Smooth muscle cell (in vitro differentiated cells): ENCODE data around the gene THSD7A. TPM values are rescaled to one million over a fixed set of nuclear protein-coding genes. Genes with fewer than 3 reads are reported as not detected.

Experiments
- DNase-seq: peaks from one replicate; lab custom pipeline; 2025; ENCODE audit not compliant: unreplicated experiment; lab: John Stamatoyannopoulos, UW
- H2AFZ ChIP-seq: fragments of 200-600 bp; sonication (generic); 2 replicates; pipeline ENCODE4 v1.6.0; 2016; ENCODE audit warnings: antibody characterized with exemption, low read depth, mild to moderate bottlenecking
- H3F3A ChIP-seq: fragments of 200-600 bp; sonication (generic); 2 replicates; pipeline ENCODE4 v1.6.0; 2017; ENCODE audit warnings: antibody characterized with exemption, low read depth
- H3K27ac ChIP-seq: fragments of 200-600 bp; sonication (generic); 2 replicates; pipeline ENCODE4 v1.5.1; 2016; ENCODE audit warnings: low read depth, mild to moderate bottlenecking
- H3K27me3 ChIP-seq: fragments of 200-600 bp; sonication (generic); 2 replicates; pipeline ENCODE4 v1.6.1; 2016; ENCODE audit warnings: low read depth, mild to moderate bottlenecking
- H3K36me3 ChIP-seq: fragments of 200-600 bp; sonication (generic); 2 replicates; pipeline ENCODE4 v1.5.1; 2016; ENCODE audit warnings: low read depth
- H3K4me1 ChIP-seq: fragments of 200-600 bp; sonication (generic); 2 replicates; pipeline ENCODE4 v1.5.1; 2016; ENCODE audit warnings: low read depth
- H3K4me2 ChIP-seq: fragments of 200-600 bp; sonication (generic); 2 replicates; pipeline ENCODE4 v1.6.0; 2016; ENCODE audit warnings: mild to moderate bottlenecking
- H3K4me3 ChIP-seq: fragments of 200-600 bp; sonication (generic); 2 replicates; pipeline ENCODE4 v1.5.1; 2016; ENCODE audit warnings: mild to moderate bottlenecking
- H3K79me2 ChIP-seq: fragments of 200-600 bp; sonication (generic); 2 replicates; pipeline ENCODE4 v1.6.0; 2016; ENCODE audit warnings: low read depth, mild to moderate bottlenecking
- H3K9ac ChIP-seq: fragments of 200-600 bp; sonication (generic); 2 replicates; pipeline ENCODE4 v1.6.0; 2016; ENCODE audit warnings: low read depth
- H3K9me3 ChIP-seq: fragments of 200-600 bp; sonication (generic); replicated peaks from 2 replicates; pipeline ENCODE4 v1.5.1; 2016; ENCODE audit warnings: low read depth
- H4K20me1 ChIP-seq: fragments of 200-600 bp; sonication (generic); 2 replicates; pipeline ENCODE4 v1.6.0; 2016; ENCODE audit warnings: low read depth
- CTCF ChIP-seq: fragments of 200-600 bp; sonication (generic); IDR thresholded peaks from 2 replicates; pipeline ENCODE4 v1.5.1; 2017; ENCODE audit warnings: borderline replicate concordance, mild to moderate bottlenecking, antibody characterized with exemption; ENCODE audit not compliant: insufficient read depth, poor library complexity, severe bottlenecking
- WGBS: methylation state at CpG from one replicate; pipeline ENCODE4 v1.1.7; 2016; ENCODE audit warnings: low lambda C conversion rate; 5-methylcytosine and 5-hydroxymethylcytosine counted together
- polyA plus RNA-seq: library from polyadenylated mRNA; unstranded; fragments of >200 nt; fragmentation: Nextera tagmentation; extraction: Ambion mirVana; gene quantifications from 2 replicates; pipeline ENCODE4 v1.2.1, GENCODE V29; 2016
- total RNA-seq: library from RNA; depleted of rRNA; stranded (reverse); fragments of >200 nt; gene quantifications from 2 replicates; pipeline ENCODE4 v1.2.3, GENCODE V29; 2014

Gene THSD7A
- total and polyA plus RNA-seq, 2 experiments from 2014 or later: 1.7 to 2.7 TPM

GRCh38 chr7:11788568-11788967, 43.4 kb downstream of the THSD7A start:
- Histone ChIP-seq H2AFZ (no peak overlapping the region), H3K27ac (no peak overlapping the region), H4K20me1 (no peaks in the 10 kb centered on the region), H3K4me3 (no peak overlapping the region), H3F3A (no peaks in the 10 kb centered on the region), H3K36me3 (no peaks in the 10 kb centered on the region), H3K4me1 (no peaks in the 10 kb centered on the region), H3K4me2 (no peak overlapping the region), H3K9me3 (no peaks in the 10 kb centered on the region), H3K9ac (no peak overlapping the region), H3K79me2 (no peaks in the 10 kb centered on the region), H3K27me3 (no peaks in the 10 kb centered on the region)
- no peak for TF ChIP-seq CTCF
- no peak for DNase-seq
- WGBS: 91% methylated on average over 3 of the region's 3 CpGs

- WGBS: 80% methylated on average over 4 of the region's 4 CpGs
- H2AFZ ChIP-seq: no peak overlapping the region
- H3F3A ChIP-seq: no peaks in the 10 kb centered on the region
- H3K36me3 ChIP-seq: no peaks in the 10 kb centered on the region
- no peaks in the 10 kb centered on the region for H4K20me1 ChIP-seq
- H3K4me1 ChIP-seq: no peaks in the 10 kb centered on the region
- no peak overlapping the region for H3K27ac ChIP-seq
- H3K4me3 ChIP-seq: no peak overlapping the region
- no peak for DNase-seq
- no peaks in the 10 kb centered on the region for H3K79me2 ChIP-seq
- no peak overlapping the region for H3K4me2 ChIP-seq
- no peak overlapping the region for H3K9ac ChIP-seq
- H3K27me3 ChIP-seq: no peaks in the 10 kb centered on the region
- H3K9me3 ChIP-seq: no peaks in the 10 kb centered on the region
- no peak for TF ChIP-seq CTCF
Measured at GRCh38 chr7:11787534-11787933, 44.5 kb downstream of the THSD7A start.

- Histone ChIP-seq H3K9ac (no peak overlapping the region), H2AFZ (no peak overlapping the region), H3K4me1 (no peaks in the 10 kb centered on the region), H3K27me3 (no peaks in the 10 kb centered on the region), H3K9me3 (no peaks in the 10 kb centered on the region), H3F3A (no peaks in the 10 kb centered on the region), H3K4me2 (no peak overlapping the region), H3K27ac (no peak overlapping the region), H4K20me1 (no peaks in the 10 kb centered on the region), H3K36me3 (no peaks in the 10 kb centered on the region), H3K4me3 (no peak overlapping the region), H3K79me2 (no peaks in the 10 kb centered on the region)
- 67% methylated on average over 2 of the region's 2 CpGs for WGBS
- TF ChIP-seq CTCF: no peak
- DNase-seq: no peak
Measured at GRCh38 chr7:11786186-11786585, 45.8 kb downstream of the THSD7A start.

- Histone ChIP-seq H3K36me3 (no peaks in the 10 kb centered on the region), H3K27ac (no peak overlapping the region), H3K4me2 (no peak overlapping the region), H2AFZ (no peak overlapping the region), H4K20me1 (no peaks in the 10 kb centered on the region), H3K4me3 (no peak overlapping the region), H3K4me1 (no peaks in the 10 kb centered on the region), H3K27me3 (no peaks in the 10 kb centered on the region), H3K79me2 (no peaks in the 10 kb centered on the region), H3F3A (no peaks in the 10 kb centered on the region), H3K9ac (no peak overlapping the region), H3K9me3 (no peaks in the 10 kb centered on the region)
- TF ChIP-seq CTCF: no peak
- no peak for DNase-seq
- 99% methylated on average over 3 of the region's 3 CpGs for WGBS
Measured at GRCh38 chr7:11784769-11785536, 47.0 kb downstream of the THSD7A start.
